Activated effector memory CD4-positive, alpha-beta T cell treated with anti-CD3 and anti-CD28 coated beads, Interleukin-2, amount 50 U/mL, for 16 hours (primary cell): Measurements from ENCODE around the gene ZBTB20.

Experiments
- DNase-seq: peaks from one replicate; pipeline ENCODE4 v3.0.0-alpha.2; 2020

ZBTB20 gene

GRCh38 chr3:114900908-114901307 lies 246.2 kb downstream of the ZBTB20 start:
- DNase-seq, result no peak

GRCh38 chr3:114899186-114899931 lies 247.7 kb downstream of the ZBTB20 start:
- no peak for DNase-seq

GRCh38 chr3:114896978-114897377 lies 250.1 kb downstream of the ZBTB20 start:
- no peak for DNase-seq

GRCh38 chr3:114893361-114893760 lies 253.7 kb downstream of the ZBTB20 start:
- no peak for DNase-seq

- DNase-seq, result no peak
These were observed 254.2 kb downstream of the ZBTB20 start for GRCh38 chr3:114892880-114893279.

- DNase-seq, result no peak
These were observed 254.8 kb downstream of the ZBTB20 start for GRCh38 chr3:114892131-114892879.

GRCh38 chr3:114887806-114888205 lies 259.3 kb downstream of the ZBTB20 start:
- DNase-seq, result no peak

GRCh38 chr3:114886905-114887304 lies 260.2 kb downstream of the ZBTB20 start:
- no peak for DNase-seq

GRCh38 chr3:114884213-114884923 lies 262.7 kb downstream of the ZBTB20 start:
- no peak for DNase-seq

GRCh38 chr3:114880078-114880477 lies 267.0 kb downstream of the ZBTB20 start:
- no peak for DNase-seq

GRCh38 chr3:114879059-114880031 lies 267.7 kb downstream of the ZBTB20 start:
- DNase-seq, result no peak

- DNase-seq, result no peak
These were observed 268.8 kb downstream of the ZBTB20 start for GRCh38 chr3:114878114-114878839.

- no peak for DNase-seq
These were observed 269.5 kb downstream of the ZBTB20 start for GRCh38 chr3:114877378-114878113.

- no peak for DNase-seq
These were observed 272.5 kb downstream of the ZBTB20 start for GRCh38 chr3:114874522-114874971.

GRCh38 chr3:114873591-114873990 lies 273.5 kb downstream of the ZBTB20 start:
- no peak for DNase-seq

- DNase-seq, result no peak
These were observed 274.5 kb downstream of the ZBTB20 start for GRCh38 chr3:114872588-114872987.

GRCh38 chr3:114872050-114872449 lies 275.0 kb downstream of the ZBTB20 start:
- no peak for DNase-seq

GRCh38 chr3:114867835-114868503 lies 279.1 kb downstream of the ZBTB20 start:
- no peak for DNase-seq

GRCh38 chr3:114867359-114867758 lies 279.7 kb downstream of the ZBTB20 start:
- no peak for DNase-seq

GRCh38 chr3:114866430-114866829 lies 280.7 kb downstream of the ZBTB20 start:
- no peak for DNase-seq
